GM21717 (cell line): Measurements from ENCODE around the gene KLHL21.
"Not testable (repeated sequence)": the region's sequence is repeated elsewhere in the genome, so short reads cannot be mapped to it uniquely, and the experiment has no call there.

Experiments
- ATAC-seq: cut with Tn5 transposase; IDR thresholded peaks from one replicate; pipeline ENCODE4 v1.9.1; 2021; ENCODE audit warnings: mild to moderate bottlenecking, moderate library complexity; ENCODE audit not compliant: unreplicated experiment

KLHL21 gene

DNA sequence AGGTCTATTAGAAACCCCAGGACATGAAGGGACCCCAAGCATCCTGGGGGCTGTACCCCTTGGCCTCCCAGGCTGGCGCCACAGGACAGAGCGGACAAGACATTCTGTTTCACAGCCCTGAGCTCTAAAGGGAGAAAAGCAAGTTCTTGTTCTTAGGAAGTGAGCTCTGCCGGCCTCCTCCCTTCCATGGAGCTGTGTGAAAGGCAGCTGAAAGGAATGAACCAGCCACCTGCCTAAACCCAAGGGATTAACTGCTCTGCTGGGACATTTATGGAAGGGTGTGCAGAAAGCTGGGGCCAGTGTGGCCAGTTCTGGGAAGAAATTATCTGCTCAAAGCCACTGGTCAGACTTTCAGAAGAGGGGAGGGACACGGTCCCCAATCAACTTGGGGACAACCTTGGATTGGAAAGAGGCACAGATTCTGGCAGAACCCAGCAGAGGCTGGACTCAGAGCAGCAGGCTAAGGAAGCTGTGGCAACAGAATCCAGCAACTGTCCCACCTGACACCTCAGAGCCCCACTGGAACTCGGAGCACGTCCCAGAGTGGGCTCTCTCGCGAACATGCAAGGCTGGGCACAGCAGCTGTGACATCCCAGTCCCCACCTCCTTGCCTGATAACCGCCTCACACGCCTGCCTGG lies 2.1 kb downstream of the KLHL21 start:
- no peak for ATAC-seq

- not testable (repeated sequence) for ATAC-seq
Measured at GRCh38 chr1:6599991-6600390, 2.7 kb downstream of the KLHL21 start.

GRCh38 chr1:6599141-6599975 lies 3.3 kb downstream of the KLHL21 start:
- no peak for ATAC-seq

DNA sequence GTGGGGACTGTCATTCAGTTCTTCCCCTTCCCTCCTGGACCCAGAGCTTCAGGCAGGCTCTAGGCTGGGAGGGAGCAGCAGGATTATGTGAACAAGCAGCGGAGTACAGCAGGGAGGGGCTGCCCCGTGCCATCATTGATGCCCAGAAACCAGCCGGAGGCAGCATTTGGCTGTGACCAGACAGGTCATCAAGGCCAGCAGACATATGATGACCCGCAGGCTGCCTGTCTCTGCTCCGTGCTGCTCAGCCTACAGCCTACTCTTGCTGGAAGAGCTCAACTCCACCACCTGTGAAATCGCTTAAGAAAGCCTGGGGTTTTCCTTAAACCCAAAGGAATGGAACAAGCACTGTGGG lies 4.9 kb downstream of the KLHL21 start:
- ATAC-seq = no peak

GRCh38 chr1:6596886-6597776 lies 5.5 kb downstream of the KLHL21 start:
- no peak for ATAC-seq

GRCh38 chr1:6596351-6596750 lies 6.3 kb downstream of the KLHL21 start:
- ATAC-seq = no peak

GRCh38 chr1:6594977-6595740 lies 7.5 kb downstream of the KLHL21 start:
- ATAC-seq = no peak

DNA sequence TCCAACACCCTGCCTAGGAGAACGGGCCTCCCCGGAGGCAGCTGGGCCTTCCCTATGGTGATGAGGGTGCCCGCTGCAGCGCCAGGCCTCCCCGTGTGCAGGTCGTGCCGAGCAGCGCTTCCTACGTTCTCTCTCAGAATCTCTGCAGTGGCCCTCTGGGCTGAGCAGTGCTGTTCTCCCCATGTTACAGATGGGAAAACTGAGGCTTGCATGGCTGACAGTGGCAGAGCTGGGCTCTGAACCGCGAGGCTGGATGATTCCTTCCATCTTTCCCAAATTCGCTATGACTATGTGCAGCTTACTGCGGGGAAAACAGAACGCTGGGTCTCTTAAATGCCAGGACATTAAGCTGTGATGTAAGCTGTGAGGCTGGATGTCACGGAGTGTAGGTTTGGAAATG lies 8.9 kb downstream of the KLHL21 start:
- ATAC-seq = no peak

GRCh38 chr1:6592865-6593593 lies 9.6 kb downstream of the KLHL21 start:
- no peak for ATAC-seq

DNA sequence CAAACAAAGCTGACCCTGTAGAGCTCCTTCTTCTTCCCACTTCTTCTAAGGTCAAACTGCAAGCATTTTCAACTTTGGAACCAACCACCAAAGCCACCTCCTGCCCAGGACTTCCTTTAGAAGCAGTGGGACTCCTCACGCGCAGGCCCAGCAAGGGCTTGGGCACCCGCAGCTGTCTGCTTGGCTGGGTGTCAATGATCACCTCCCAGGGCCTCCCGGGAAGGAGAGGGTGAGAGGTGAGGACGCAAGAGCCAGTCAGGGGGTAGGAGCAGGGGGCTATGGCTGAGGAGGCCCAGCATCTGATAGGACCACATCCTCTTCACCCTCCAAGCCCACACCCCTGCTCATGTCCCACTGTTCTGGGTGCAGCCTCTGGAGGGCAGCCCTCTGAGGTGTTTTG lies 10.2 kb downstream of the KLHL21 start:
- no peak for ATAC-seq

GRCh38 chr1:6591644-6592043 lies 11.0 kb downstream of the KLHL21 start:
- ATAC-seq = no peak

DNA sequence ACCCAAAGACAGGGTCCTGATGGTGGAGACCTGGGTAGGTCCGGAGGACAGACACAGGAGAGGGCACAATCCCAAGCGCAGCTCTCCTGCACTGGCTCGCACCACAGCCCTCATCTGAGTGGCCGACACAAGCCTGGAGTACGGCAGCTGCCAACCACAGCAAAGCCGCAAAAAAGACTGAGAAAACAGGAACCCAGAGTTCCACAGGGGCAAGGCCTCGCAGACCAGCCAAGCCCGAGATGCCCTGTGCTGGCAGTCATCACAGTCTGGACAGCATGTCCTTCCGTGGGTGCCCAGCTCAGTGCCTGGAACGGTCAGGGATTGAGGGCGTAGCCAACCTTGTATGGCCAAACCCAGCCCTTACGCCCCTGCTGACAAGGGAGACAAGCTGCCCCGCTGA lies 11.4 kb downstream of the KLHL21 start:
- ATAC-seq = no peak

DNA sequence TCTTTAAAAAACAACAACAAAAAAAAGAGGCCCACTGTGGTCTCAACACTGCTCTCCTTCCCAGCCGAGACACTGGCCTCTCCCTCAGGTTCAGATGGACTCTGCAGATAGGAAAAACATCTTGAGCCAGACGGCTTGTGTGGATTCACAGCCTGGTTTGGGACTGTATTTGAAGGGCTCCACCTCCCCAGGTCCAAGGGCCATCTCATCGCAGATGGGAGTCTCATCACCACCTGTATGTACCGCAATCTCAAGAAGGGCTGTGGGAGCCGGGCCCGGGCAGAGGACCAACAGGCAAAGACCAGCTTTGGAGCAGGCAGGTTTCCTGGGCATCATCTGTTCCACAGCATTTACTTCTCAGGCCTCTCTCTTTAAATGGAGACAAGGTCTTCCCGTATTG lies 12.6 kb downstream of the KLHL21 start:
- no peak for ATAC-seq

DNA sequence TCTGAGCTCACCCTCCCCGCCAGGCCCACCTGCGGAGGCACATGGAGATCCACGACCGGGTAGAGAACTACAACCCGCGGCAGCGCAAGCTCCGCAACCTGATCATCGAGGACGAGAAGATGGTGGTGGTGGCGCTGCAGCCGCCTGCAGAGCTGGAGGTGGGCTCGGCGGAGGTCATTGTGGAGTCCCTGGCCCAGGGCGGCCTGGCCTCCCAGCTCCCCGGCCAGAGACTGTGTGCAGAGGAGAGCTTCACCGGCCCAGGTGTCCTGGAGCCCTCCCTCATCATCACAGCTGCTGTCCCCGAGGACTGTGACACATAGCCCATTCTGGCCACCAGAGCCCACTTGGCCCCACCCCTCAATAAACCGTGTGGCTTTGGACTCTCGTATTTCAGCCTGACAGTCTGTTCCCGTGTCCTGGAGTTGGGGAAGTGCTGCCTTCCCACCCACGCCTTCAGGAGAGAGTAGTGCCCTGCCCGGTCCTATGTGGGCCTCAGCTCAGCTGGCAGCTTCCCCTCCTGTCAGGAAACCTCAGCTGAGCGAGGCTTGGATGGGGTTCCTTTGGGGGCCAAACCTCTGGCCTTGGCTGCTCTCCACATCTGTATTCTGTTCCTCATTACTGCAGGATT lies 13.7 kb downstream of the KLHL21 start:
- ATAC-seq = no peak

- ATAC-seq = no peak
Measured at GRCh38 chr1:6588128-6588892, 14.4 kb downstream of the KLHL21 start.

DNA sequence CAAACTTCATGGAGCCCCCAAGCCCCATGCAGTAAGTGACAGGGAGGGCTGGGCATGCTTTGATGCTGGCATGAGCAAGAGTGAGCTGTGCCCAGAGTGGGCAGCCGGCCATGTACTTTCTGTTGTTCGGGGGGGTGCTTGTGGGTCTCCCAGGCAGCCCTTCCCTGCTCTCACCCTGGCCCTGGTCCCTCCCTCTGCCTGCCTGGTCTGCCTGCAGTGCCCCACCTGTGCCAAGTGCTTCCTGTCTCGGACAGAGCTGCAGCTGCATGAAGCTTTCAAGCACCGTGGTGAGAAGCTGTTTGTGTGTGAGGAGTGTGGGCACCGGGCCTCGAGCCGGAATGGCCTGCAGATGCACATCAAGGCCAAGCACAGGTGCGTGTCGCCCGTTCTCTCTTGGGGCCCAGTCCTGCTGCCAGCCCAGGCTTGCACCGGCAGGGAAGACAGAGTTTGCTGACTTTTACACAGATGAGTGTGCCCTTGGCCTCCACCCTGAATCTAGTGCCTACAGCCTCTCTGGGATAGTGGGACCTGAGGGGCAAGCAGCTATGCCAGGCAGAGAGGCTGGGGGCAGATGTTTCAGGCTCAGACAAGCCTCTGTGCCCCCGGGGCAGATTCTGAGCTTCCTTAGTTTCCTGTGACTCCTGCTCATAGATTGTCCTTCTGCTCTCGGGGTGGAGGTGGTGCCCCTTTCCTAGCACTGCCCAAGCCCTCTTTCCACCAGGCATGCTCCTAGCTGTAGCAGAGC lies 15.2 kb downstream of the KLHL21 start:
- no peak for ATAC-seq

DNA sequence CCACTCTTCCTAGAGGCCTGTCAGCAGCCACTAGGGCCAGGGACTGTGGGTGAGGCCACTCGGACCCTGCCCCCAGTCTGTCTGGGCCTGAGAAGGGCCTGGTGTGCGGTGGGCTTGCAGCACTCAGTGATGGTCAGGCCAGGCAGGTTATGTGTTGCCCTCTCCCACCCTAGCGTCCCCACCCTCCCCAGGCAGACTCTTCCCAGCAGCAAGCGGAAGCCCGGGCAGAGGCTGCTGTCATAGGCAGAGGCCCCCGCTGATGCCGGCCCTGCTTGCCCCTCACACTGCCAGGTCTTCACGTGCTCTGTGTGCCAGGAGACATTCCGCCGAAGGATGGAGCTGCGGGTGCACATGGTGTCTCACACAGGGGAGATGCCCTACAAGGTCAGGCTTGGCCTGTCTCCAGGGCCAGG lies 16.3 kb downstream of the KLHL21 start:
- no peak for ATAC-seq

GRCh38 chr1:6585841-6586240 lies 16.8 kb downstream of the KLHL21 start:
- ATAC-seq = no peak
